ENCODE measurements around the gene GPR137.

DNA sequence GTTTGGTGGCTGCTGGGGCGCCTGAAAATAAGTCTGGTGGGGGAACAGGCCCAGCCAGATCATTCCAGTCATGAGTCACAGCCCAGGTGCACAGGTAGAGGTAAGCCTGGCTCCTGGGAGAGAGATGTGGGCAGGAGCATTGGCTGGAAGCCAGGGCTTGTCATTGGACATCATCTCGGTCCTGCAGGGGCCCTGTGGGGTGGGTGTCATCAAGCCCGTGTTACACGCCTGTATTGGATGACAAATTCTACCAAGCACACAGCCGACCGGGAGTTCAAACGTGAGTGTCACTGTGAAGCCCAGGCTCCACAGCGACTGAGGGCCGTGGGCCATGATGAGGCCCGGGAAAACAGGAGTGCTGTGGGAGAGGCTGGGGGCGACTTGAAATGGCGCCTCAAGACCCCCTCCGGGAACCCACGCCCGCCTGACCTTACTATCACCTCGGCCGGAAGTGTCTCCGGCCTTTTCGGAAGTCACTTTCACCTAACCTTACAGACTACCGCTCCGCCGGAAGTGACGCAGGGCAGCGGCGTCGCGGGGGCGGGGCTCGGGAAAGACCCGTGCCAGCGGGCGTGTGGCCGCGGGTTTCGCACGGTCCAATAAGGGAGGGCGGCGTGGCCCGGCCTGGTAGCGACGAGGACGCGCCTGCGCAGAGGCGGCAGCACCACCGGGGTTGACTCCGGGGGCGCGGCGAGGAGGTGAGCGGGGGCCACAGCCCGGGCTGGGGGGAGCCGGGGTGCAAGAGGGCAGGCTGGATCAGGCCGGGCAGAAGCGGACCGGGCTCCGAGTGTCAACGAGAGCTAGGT lies 45.0 kb upstream of the GPR137 start, which contains the start of gene FKBP2:
- TF ChIP-seq YY1 (IDR thresholded peaks at IDR 0.05; ENCODE audit: insufficient read depth, insufficient read length) (no peak), ZNF274 (IDR thresholded peaks at IDR 0.05; ENCODE audit: low read depth, low read length) (no peak), SUZ12 (IDR thresholded peaks at IDR 0.05; ENCODE audit: extremely low read depth, insufficient read depth, insufficient read length) (no peak)
